ENCODE results near the gene STK32C.

The STK32C gene

GRCh38 chr10:132259702-132260482 is 47.9 kb downstream of the STK32C start:
- no peak for DNase-seq (ENCODE audit: low spot score in 2 of 2)

GRCh38 chr10:132258423-132258822 is 49.3 kb downstream of the STK32C start:
- no peak for DNase-seq (ENCODE audit: low spot score in 2 of 2)
- in situ Hi-C loops (cut with MboI; ENCODE audit: low sequenced_read_pairs) = no loop called here
- H3K9me3 ChIP-seq = no peaks in the 10 kb centered on the region
- H3K36me3 ChIP-seq (replicated peaks) = no peaks in the 10 kb centered on the region
- H3K27me3 ChIP-seq (ENCODE audit: low read depth) = no peaks in the 10 kb centered on the region
- no peak overlapping the region for H3K4me3 ChIP-seq
- H3K4me1 ChIP-seq = peaks cover 6% of the 10 kb centered on the region; the same call in 1 of the 2 replicates

More at GRCh38 chr10:132259702-132260482, 47.9 kb downstream of the STK32C start:
- Histone ChIP-seq H3K9me3 (no peaks in the 10 kb centered on the region), H3K27me3 (ENCODE audit: low read depth) (no peaks in the 10 kb centered on the region), H3K4me1 (peaks cover 6% of the 10 kb centered on the region; the same call in 1 of the 2 replicates), H3K36me3 (replicated peaks) (no peaks in the 10 kb centered on the region), H3K4me3 (no peak overlapping the region)
- in situ Hi-C loops (cut with MboI; ENCODE audit: low sequenced_read_pairs) = no loop called here

- no peaks in the 10 kb centered on the region for H3K9me3 ChIP-seq
- H3K27me3 ChIP-seq (ENCODE audit: low read depth) = no peaks in the 10 kb centered on the region
- H3K4me1 ChIP-seq = peaks cover 6% of the 10 kb centered on the region; the same call in 1 of the 2 replicates
- in situ Hi-C loops (cut with MboI; ENCODE audit: low sequenced_read_pairs) = no loop called here
- no peak for DNase-seq (ENCODE audit: low spot score in 2 of 2)
- no peak overlapping the region for H3K4me3 ChIP-seq
- H3K36me3 ChIP-seq (replicated peaks) = no peaks in the 10 kb centered on the region
Observed at GRCh38 chr10:132257907-132258306, 49.8 kb downstream of the STK32C start.

- H3K4me3 ChIP-seq = no peak overlapping the region
- DNase-seq (ENCODE audit: low spot score in 2 of 2) = no peak
- no peaks in the 10 kb centered on the region for H3K27me3 ChIP-seq (ENCODE audit: low read depth)
- in situ Hi-C loops (cut with MboI; ENCODE audit: low sequenced_read_pairs) = no loop called here
- no peaks in the 10 kb centered on the region for H3K9me3 ChIP-seq
- no peaks in the 10 kb centered on the region for H3K36me3 ChIP-seq (replicated peaks)
- H3K4me1 ChIP-seq = peaks cover 6% of the 10 kb centered on the region; the same call in 1 of the 2 replicates
Observed at GRCh38 chr10:132257271-132257670, 50.5 kb downstream of the STK32C start.

GRCh38 chr10:132256866-132257265 is 50.9 kb downstream of the STK32C start:
- Histone ChIP-seq H3K36me3 (replicated peaks) (no peaks in the 10 kb centered on the region), H3K4me1 (peaks cover 1% of the 10 kb centered on the region; the same call in 1 of the 2 replicates), H3K9me3 (no peaks in the 10 kb centered on the region), H3K4me3 (no peak overlapping the region), H3K27me3 (ENCODE audit: low read depth) (no peaks in the 10 kb centered on the region)
- in situ Hi-C loops (cut with MboI; ENCODE audit: low sequenced_read_pairs) = no loop called here
- no peak for DNase-seq (ENCODE audit: low spot score in 2 of 2)

- in situ Hi-C loops (cut with MboI; ENCODE audit: low sequenced_read_pairs) = no loop called here
- H3K9me3 ChIP-seq = no peaks in the 10 kb centered on the region
- DNase-seq (ENCODE audit: low spot score in 2 of 2) = no peak
- no peaks in the 10 kb centered on the region for H3K36me3 ChIP-seq (replicated peaks)
- H3K27me3 ChIP-seq (ENCODE audit: low read depth) = no peaks in the 10 kb centered on the region
- no peak overlapping the region for H3K4me3 ChIP-seq
- H3K4me1 ChIP-seq = no peaks in the 10 kb centered on the region
Observed at GRCh38 chr10:132255489-132256344, 52.0 kb downstream of the STK32C start.

- Histone ChIP-seq H3K36me3 (replicated peaks) (no peaks in the 10 kb centered on the region), H3K9me3 (no peaks in the 10 kb centered on the region), H3K27me3 (ENCODE audit: low read depth) (no peaks in the 10 kb centered on the region), H3K4me3 (no peak overlapping the region), H3K4me1 (no peaks in the 10 kb centered on the region)
- in situ Hi-C loops (cut with MboI; ENCODE audit: low sequenced_read_pairs) = no loop called here
- DNase-seq (ENCODE audit: low spot score in 2 of 2) = no peak
Observed at GRCh38 chr10:132254841-132255240, 52.9 kb downstream of the STK32C start.

- H3K9me3 ChIP-seq = no peaks in the 10 kb centered on the region
- 0 out of 2 replicates have a peak, but pooled peaks cover 3% of the 10 kb centered on the region for H3K4me1 ChIP-seq
- no peak overlapping the region for H3K4me3 ChIP-seq
- H3K27me3 ChIP-seq (ENCODE audit: low read depth) = no peaks in the 10 kb centered on the region
- no peak for DNase-seq (ENCODE audit: low spot score in 2 of 2)
- H3K36me3 ChIP-seq (replicated peaks) = no peaks in the 10 kb centered on the region
- in situ Hi-C loops (cut with MboI; ENCODE audit: low sequenced_read_pairs) = no loop called here
Observed at GRCh38 chr10:132253092-132253687, 54.6 kb downstream of the STK32C start.

GRCh38 chr10:132252412-132252811 is 55.3 kb downstream of the STK32C start:
- no peak for DNase-seq (ENCODE audit: low spot score in 2 of 2)
- H3K27me3 ChIP-seq (ENCODE audit: low read depth) = no peaks in the 10 kb centered on the region
- H3K4me3 ChIP-seq = no peak overlapping the region
- no peaks in the 10 kb centered on the region for H3K9me3 ChIP-seq
- 0 out of 2 replicates have a peak, but pooled peaks cover 3% of the 10 kb centered on the region for H3K4me1 ChIP-seq
- no peaks in the 10 kb centered on the region for H3K36me3 ChIP-seq (replicated peaks)
- in situ Hi-C loops (cut with MboI; ENCODE audit: low sequenced_read_pairs) = no loop called here

GRCh38 chr10:132251928-132252327 is 55.8 kb downstream of the STK32C start:
- Histone ChIP-seq H3K36me3 (replicated peaks) (no peaks in the 10 kb centered on the region), H3K4me1 (0 out of 2 replicates have a peak, but pooled peaks cover 3% of the 10 kb centered on the region), H3K4me3 (no peak overlapping the region), H3K27me3 (ENCODE audit: low read depth) (no peaks in the 10 kb centered on the region), H3K9me3 (no peaks in the 10 kb centered on the region)
- DNase-seq (ENCODE audit: low spot score in 2 of 2) = no peak
- in situ Hi-C loops (cut with MboI; ENCODE audit: low sequenced_read_pairs) = no loop called here

GRCh38 chr10:132250481-132251475 is 57.0 kb downstream of the STK32C start:
- Histone ChIP-seq H3K27me3 (ENCODE audit: low read depth) (no peaks in the 10 kb centered on the region), H3K4me1 (0 out of 2 replicates have a peak, but pooled peaks cover 3% of the 10 kb centered on the region), H3K4me3 (no peak overlapping the region), H3K36me3 (replicated peaks) (no peaks in the 10 kb centered on the region), H3K9me3 (no peaks in the 10 kb centered on the region)
- in situ Hi-C loops (cut with MboI; ENCODE audit: low sequenced_read_pairs) = no loop called here
- DNase-seq (ENCODE audit: low spot score in 2 of 2) = no peak

- no peak overlapping the region for H3K4me3 ChIP-seq
- no peak for DNase-seq (ENCODE audit: low spot score in 2 of 2)
- 0 out of 2 replicates have a peak, but pooled peaks cover 3% of the 10 kb centered on the region for H3K4me1 ChIP-seq
- H3K27me3 ChIP-seq (ENCODE audit: low read depth) = no peaks in the 10 kb centered on the region
- no peaks in the 10 kb centered on the region for H3K36me3 ChIP-seq (replicated peaks)
- in situ Hi-C loops (cut with MboI; ENCODE audit: low sequenced_read_pairs) = no loop called here
- no peaks in the 10 kb centered on the region for H3K9me3 ChIP-seq
Observed at GRCh38 chr10:132249824-132250375, 57.9 kb downstream of the STK32C start.

Measured in HAP-1 (cell line).